Adrenal gland (tissue), 12 donors: ENCODE measurements around the gene ZFR. TPM values are rescaled to one million over a fixed set of nuclear protein-coding genes. Genes with fewer than 3 reads are reported as not detected.

Experiments
- DNase-seq, 7 donors: peaks; one replicate each; pipeline ENCODE4 v3.0.0-alpha.2; 2019 to 2020
- H3K27ac ChIP-seq, 5 donors: fragments of 200-600 bp; sonication (generic) in 4 of 5; 1 replicate in 3 of 5; 2 replicates in 2 of 5; pipeline versions ENCODE4 v1.5.1 to v1.8.0; 2016 to 2020; ENCODE audit warnings: mild to moderate bottlenecking in 1 of 5
- H3K27me3 ChIP-seq: fragments of 200-600 bp; 2 replicates; pipeline ENCODE4 v1.8.0; 2021
- H3K36me3 ChIP-seq, 2 donors: fragments of 200-600 bp; replicated peaks in 1 of 2; 1 replicate in 1 of 2; 2 replicates in 1 of 2; pipeline versions ENCODE4 v1.5.1 to v1.8.0; 2018 to 2022
- H3K4me1 ChIP-seq, 2 donors: fragments of 200-600 bp; replicated peaks in 1 of 2; 1 replicate in 1 of 2; 2 replicates in 1 of 2; pipeline versions ENCODE4 v1.5.1 to v1.8.0; 2018 to 2021
- H3K4me3 ChIP-seq, 4 donors: fragments of 200-600 bp; sonication (generic) in 3 of 4; one replicate each; pipeline ENCODE4 v1.5.1; 2016 to 2018
- H3K9me3 ChIP-seq, 3 donors: fragments of 200-600 bp; sonication (generic) in 1 of 3; replicated peaks in 1 of 3; 1 replicate in 2 of 3; 2 replicates in 1 of 3; pipeline versions ENCODE4 v1.5.1 to v1.8.0; 2016 to 2021
- POLR2A ChIP-seq, 2 donors: fragments of 450-650 bp; IDR thresholded peaks; one replicate each; pipeline ENCODE4 v1.6.1; 2017; ENCODE audit warnings: antibody characterized with exemption in 2 of 2, mild to moderate bottlenecking in 2 of 2, moderate library complexity in 1 of 2
- WGBS, 4 donors: extraction: QIAGEN DNeasy Blood & Tissue Kit in 2 of 4; methylation state at CpG; one replicate each; pipeline versions ENCODE4 v1.1.5 to v1.1.7; 2013 to 2017; 5-methylcytosine and 5-hydroxymethylcytosine counted together
- intact Hi-C, 2 donors: fragments of 100-400 bp; cut with DNase I; formaldehyde crosslinking; loops; one replicate each; pipeline versions ENCODE4 v1.14.1 to v1.15.0; 2022 to 2023
- polyA plus RNA-seq, 3 donors: library from polyadenylated mRNA; stranded (reverse); fragments of 200-250 nt in 2 of 3; fragments of 350-450 nt in 1 of 3; fragmentation: Illumina TruSeq in 1 of 3; extraction: RNeasy Lipid Tissue Mini Kit (QIAGEN cat#74804) in 1 of 3; gene quantifications; one replicate each; pipeline ENCODE4 v1.2.3, GENCODE V29; 2013 to 2014
- total RNA-seq, 9 donors: library from RNA; depleted of rRNA in 4 of 9; stranded (reverse); fragments of >200 nt in 4 of 9; fragments of 120-200 nt in 1 of 9; fragmentation: NEBNext Ultra II Directional in 1 of 9; extraction: Animal tissue kit (Norgen Biotek cat#: 25700) in 1 of 9; gene quantifications; one replicate each; pipeline versions ENCODE4 v1.1.0 to v1.2.4, GENCODE V29; 2013 to 2023
- TF ChIP-seq, protein P1 (sequence below), 6 experiments: fragments of 450-650 bp in 4 of 6; fragments of 200-600 bp in 2 of 6; sonication (generic) in 1 of 6; IDR thresholded peaks; 1 replicate in 5 of 6; 2 replicates in 1 of 6; pipeline versions ENCODE4 v1.5.1 to v1.8.0; 2016 to 2021; ENCODE audit warnings: antibody characterized with exemption in 6 of 6, mild to moderate bottlenecking in 2 of 6, moderate library complexity in 1 of 6
- donor health status: healthy with polysubstance abuse.
- donor health status: Bipolar disorder and iron deficiency.
- donor health status: DM: yes; HTN: yes; CAD: no.
- donor health status: DM: no; HTN: no; CAD: no.
- donor health status: DM: no; HTN: no; CAD: no.
- donor health status: DM: yes; HTN: yes; CAD: no.

ZFR gene
- total and polyA plus RNA-seq, 12 donors: 29.4 to 154 (median 72.7) TPM

DNA sequence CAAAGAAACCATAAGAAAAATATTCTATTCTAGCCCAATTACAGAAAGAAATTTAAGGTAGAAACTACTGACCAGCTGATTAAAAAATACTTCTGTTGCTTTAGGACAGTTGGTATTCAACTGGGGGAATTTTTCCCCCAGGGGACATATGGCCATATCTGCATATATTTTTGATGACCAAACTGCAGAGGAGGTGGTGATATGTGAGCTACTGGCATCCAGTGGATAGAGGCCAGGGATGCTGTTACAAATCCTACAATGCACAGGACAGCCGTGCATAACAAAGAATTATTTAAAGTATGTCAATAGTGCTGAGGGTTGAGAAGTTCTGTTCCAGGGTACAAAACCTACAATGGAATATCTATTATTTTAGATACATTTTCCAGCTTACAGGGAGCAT is 24.0 kb downstream of the ZFR start:
- Histone ChIP-seq H3K4me1 (peaks cover 10 to 25% of the 10 kb centered on the region in 2 donors), H3K27me3 (no peaks in the 10 kb centered on the region), H3K36me3 (peaks cover 0 to 8% of the 10 kb centered on the region in 2 donors), H3K4me3 (no peak overlapping the region), H3K27ac (no peak overlapping the region), H3K9me3 (no peaks in the 10 kb centered on the region)
- intact Hi-C loops: no loop called here
- DNase-seq: no peak
- TF ChIP-seq, protein P1, sequence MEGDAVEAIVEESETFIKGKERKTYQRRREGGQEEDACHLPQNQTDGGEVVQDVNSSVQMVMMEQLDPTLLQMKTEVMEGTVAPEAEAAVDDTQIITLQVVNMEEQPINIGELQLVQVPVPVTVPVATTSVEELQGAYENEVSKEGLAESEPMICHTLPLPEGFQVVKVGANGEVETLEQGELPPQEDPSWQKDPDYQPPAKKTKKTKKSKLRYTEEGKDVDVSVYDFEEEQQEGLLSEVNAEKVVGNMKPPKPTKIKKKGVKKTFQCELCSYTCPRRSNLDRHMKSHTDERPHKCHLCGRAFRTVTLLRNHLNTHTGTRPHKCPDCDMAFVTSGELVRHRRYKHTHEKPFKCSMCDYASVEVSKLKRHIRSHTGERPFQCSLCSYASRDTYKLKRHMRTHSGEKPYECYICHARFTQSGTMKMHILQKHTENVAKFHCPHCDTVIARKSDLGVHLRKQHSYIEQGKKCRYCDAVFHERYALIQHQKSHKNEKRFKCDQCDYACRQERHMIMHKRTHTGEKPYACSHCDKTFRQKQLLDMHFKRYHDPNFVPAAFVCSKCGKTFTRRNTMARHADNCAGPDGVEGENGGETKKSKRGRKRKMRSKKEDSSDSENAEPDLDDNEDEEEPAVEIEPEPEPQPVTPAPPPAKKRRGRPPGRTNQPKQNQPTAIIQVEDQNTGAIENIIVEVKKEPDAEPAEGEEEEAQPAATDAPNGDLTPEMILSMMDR (IDR thresholded peaks at IDR 0.05): no peak
- TF ChIP-seq POLR2A (IDR thresholded peaks at IDR 0.05): no peak
- WGBS, 4 donors: 58 to 74% (median 66%) methylated on average over 1 of the region's 1 CpG

DNA sequence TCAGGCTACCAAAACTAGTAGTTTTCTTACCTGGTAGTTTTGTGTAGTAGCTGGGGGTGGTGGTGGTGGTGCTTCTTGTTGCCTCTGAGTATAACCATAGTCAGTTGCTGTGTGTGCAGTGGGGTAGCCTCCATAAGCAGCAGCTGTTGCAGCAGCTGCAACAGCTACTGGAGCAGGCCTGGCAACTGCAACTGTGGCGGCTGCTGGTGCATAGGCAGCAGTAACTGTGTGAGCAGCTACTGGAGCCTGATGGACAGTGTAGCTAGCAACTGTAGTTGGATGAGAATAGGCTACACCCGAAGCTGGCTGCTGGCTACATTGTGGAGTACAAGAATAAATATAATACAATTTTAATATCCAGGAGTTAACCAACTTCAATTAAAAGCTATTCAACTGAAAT is 24.7 kb downstream of the ZFR start:
- no peak for TF ChIP-seq POLR2A (IDR thresholded peaks at IDR 0.05)
- TF ChIP-seq, protein P1 (IDR thresholded peaks at IDR 0.05): no peak
- H3K27me3 ChIP-seq: no peaks in the 10 kb centered on the region
- 72 to 79% (median 75%) methylated on average over 2 of the region's 2 CpGs for WGBS, 4 donors
- intact Hi-C loops: no loop called here
- DNase-seq: no peak
- no peaks in the 10 kb centered on the region for H3K9me3 ChIP-seq
- peaks cover 0 to 12% of the 10 kb centered on the region in 2 donors for H3K36me3 ChIP-seq
- no peak overlapping the region for H3K27ac ChIP-seq
- no peak overlapping the region for H3K4me3 ChIP-seq
- peaks cover 10 to 27% of the 10 kb centered on the region in 2 donors for H3K4me1 ChIP-seq

DNA sequence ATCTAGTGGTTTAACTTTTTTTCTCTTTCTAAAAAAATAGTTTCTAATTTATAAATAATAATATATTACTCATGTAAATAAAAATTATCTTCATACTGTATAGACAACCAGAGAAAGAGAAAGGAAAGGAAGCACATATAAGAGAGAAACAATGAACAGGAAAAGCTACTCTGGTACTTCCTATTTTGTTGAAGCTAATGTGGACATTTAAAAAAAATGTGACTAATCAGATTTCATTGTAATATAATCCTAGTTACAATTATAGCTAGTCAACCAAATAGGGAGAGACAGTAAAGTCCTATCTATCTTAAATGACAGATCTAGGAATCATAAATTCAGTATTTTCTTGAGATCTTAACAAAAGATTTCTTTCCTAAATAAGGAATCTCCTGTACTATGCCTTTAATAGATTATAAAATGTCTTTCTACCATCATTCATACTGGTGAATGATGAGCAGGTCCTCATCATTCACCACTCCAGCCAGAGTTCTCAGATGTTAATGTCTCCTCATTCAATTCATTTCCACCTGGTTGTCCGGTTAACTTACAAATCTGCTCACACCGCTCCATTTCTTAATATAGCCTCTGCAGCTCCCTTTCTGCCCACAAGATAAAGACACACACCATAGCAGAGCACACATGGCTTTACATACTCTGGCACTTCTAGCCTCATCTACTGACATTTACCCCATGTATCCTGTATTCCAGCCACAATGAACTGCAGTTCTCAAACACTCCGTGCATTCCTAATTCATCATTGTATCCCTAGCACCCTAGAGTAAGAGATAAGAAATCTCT is 30.9 kb downstream of the ZFR start:
- WGBS, 4 donors: 69 to 79% (median 74%) methylated on average over 3 of the region's 3 CpGs
- no peak for TF ChIP-seq POLR2A (IDR thresholded peaks at IDR 0.05)
- TF ChIP-seq, protein P1 (IDR thresholded peaks at IDR 0.05): no peak

DNA sequence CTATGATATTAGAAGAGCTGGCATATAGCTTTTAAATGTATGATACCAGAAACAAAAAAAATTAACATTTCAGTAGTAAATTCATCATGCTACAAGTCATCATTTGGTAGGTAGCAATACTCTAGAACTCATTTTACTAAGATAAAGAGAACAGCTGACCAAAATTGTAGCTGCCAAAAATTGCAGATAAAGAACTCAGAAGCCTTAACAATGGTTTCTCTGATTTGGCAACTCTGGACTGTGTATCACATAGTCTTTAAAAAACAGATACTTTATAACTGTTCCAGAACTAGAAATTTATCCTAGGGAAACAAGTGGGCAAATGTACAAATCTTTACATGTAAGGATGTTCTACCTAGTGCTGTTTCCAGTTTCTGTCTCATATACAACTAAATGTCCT is 33.9 kb downstream of the ZFR start:
- peak overlapping the region in 1 of 5 donors; percentile 1 for H3K27ac ChIP-seq
- H3K36me3 ChIP-seq: peaks cover 0 to 45% of the 10 kb centered on the region in 2 donors
- peaks cover 0 to 13% of the 10 kb centered on the region in 2 donors for H3K4me1 ChIP-seq
- no peaks in the 10 kb centered on the region for H3K9me3 ChIP-seq
- DNase-seq: no peak
- TF ChIP-seq, protein P1 (IDR thresholded peaks at IDR 0.05): no peak
- no peak for TF ChIP-seq POLR2A (IDR thresholded peaks at IDR 0.05)
- no peaks in the 10 kb centered on the region for H3K27me3 ChIP-seq
- intact Hi-C loops: no loop called here
- no peak overlapping the region for H3K4me3 ChIP-seq

More for the DNA sequence above, 30.9 kb downstream of the ZFR start:
- Histone ChIP-seq H3K27ac (peak overlapping the region in 1 of 5 donors; percentile 17), H3K9me3 (no peaks in the 10 kb centered on the region), H3K4me3 (no peak overlapping the region), H3K36me3 (peaks cover 0 to 33% of the 10 kb centered on the region in 2 donors), H3K4me1 (peaks cover 0 to 13% of the 10 kb centered on the region in 2 donors), H3K27me3 (no peaks in the 10 kb centered on the region)
- intact Hi-C loops: no loop called here
- DNase-seq: no peak
